Astrocyte (in vitro differentiated cells and primary cell): ENCODE data around the gene MPRIP. TPM values are rescaled to one million over a fixed set of nuclear protein-coding genes. Genes with fewer than 3 reads are reported as not detected.

Experiments
- DNase-seq: peaks from one replicate; pipeline ENCODE4 v3.0.0-alpha.2; 2010; ENCODE audit warnings: low read depth
- FAIRE-seq: peaks from 2 replicates; lab custom pipeline; 2011; peaks lifted over from hg19 to GRCh38; lab: Jason Lieb, UNC
- H2AFZ ChIP-seq: 2 replicates; pipeline ENCODE4 v1.6.0; 2012; ENCODE audit warnings: low read depth, low read length, inconsistent platforms
- H3K27ac ChIP-seq: 2 replicates; pipeline ENCODE4 v1.5.1; 2011; ENCODE audit warnings: low read depth, low read length, inconsistent platforms
- H3K27me3 ChIP-seq: 2 replicates; pipeline ENCODE4 v1.6.0; 2011; ENCODE audit warnings: low read length, inconsistent platforms; ENCODE audit not compliant: insufficient read depth
- H3K36me3 ChIP-seq: 2 replicates; pipeline ENCODE4 v1.5.1; 2011; ENCODE audit warnings: low read length, inconsistent platforms; ENCODE audit not compliant: insufficient read depth
- H3K4me1 ChIP-seq: 2 replicates; pipeline ENCODE4 v1.5.1; 2011; ENCODE audit warnings: low read length, inconsistent platforms; ENCODE audit not compliant: insufficient read depth
- H3K4me2 ChIP-seq: 2 replicates; pipeline ENCODE4 v1.6.0; 2012; ENCODE audit warnings: low read length, inconsistent platforms
- H3K4me3 ChIP-seq: 2 replicates; pipeline ENCODE4 v1.5.1; 2011; ENCODE audit warnings: low read depth, mild to moderate bottlenecking, low read length, inconsistent platforms; ENCODE audit not compliant: insufficient read depth
- H3K79me2 ChIP-seq: 2 replicates; pipeline ENCODE4 v1.6.0; 2012; ENCODE audit warnings: mild to moderate bottlenecking, low read length, inconsistent platforms; ENCODE audit not compliant: insufficient read depth
- H3K9ac ChIP-seq: 2 replicates; pipeline ENCODE4 v1.6.0; 2012; ENCODE audit warnings: mild to moderate bottlenecking, low read length, inconsistent platforms
- H3K9me3 ChIP-seq: 2 replicates; pipeline ENCODE4 v1.5.1; 2012; ENCODE audit warnings: low read depth, mild to moderate bottlenecking, low read length, inconsistent platforms; ENCODE audit not compliant: insufficient read depth
- H4K20me1 ChIP-seq: 2 replicates; pipeline ENCODE4 v1.6.0; 2012; ENCODE audit warnings: low read length, inconsistent platforms; ENCODE audit not compliant: insufficient read depth
- H3K27ac Mint-ChIP-seq: one replicate; pipeline ENCODE4 v1.8.0; 2021; ENCODE audit warnings: mild to moderate bottlenecking, mixed read lengths; ENCODE audit not compliant: unreplicated experiment
- H3K27me3 Mint-ChIP-seq: one replicate; pipeline ENCODE4 v1.8.0; 2021; ENCODE audit warnings: low read depth, mixed read lengths; ENCODE audit not compliant: unreplicated experiment
- H3K36me3 Mint-ChIP-seq: one replicate; pipeline ENCODE4 v1.8.0; 2021; ENCODE audit warnings: low read depth, mixed read lengths; ENCODE audit not compliant: unreplicated experiment
- H3K4me1 Mint-ChIP-seq: one replicate; pipeline ENCODE4 v1.8.0; 2021; ENCODE audit warnings: low read depth, mixed read lengths; ENCODE audit not compliant: unreplicated experiment
- H3K4me3 Mint-ChIP-seq: one replicate; pipeline ENCODE4 v1.8.0; 2021; ENCODE audit warnings: mild to moderate bottlenecking, moderate library complexity, mixed read lengths; ENCODE audit not compliant: unreplicated experiment
- H3K9me3 Mint-ChIP-seq: one replicate; pipeline ENCODE4 v1.8.0; 2021; ENCODE audit warnings: mild to moderate bottlenecking, mixed read lengths; ENCODE audit not compliant: unreplicated experiment
- CTCF ChIP-seq: IDR thresholded peaks from 2 replicates; pipeline ENCODE4 v1.5.1; 2011; ENCODE audit warnings: low read depth, mild to moderate bottlenecking, inconsistent platforms, low read length, moderate library complexity; ENCODE audit not compliant: insufficient read depth
- EZH2 ChIP-seq: IDR thresholded peaks from 2 replicates; pipeline ENCODE4 v1.6.1; 2012; ENCODE audit warnings: mild to moderate bottlenecking, low read length, inconsistent platforms; ENCODE audit not compliant: insufficient read depth
- total RNA-seq: library from RNA; stranded (reverse); gene quantifications from 2 replicates; pipeline ENCODE4 v1.2.1, GENCODE V29; 2021

Gene MPRIP
- total RNA-seq, 1 donor from 2014 or later: 176 TPM

GRCh38 chr17:16997514-16998429, 44.5 kb upstream of the MPRIP start:
- Mint-ChIP-seq H3K27ac (no peak overlapping the region), H3K4me3 (no peak overlapping the region), H3K9me3 (no peaks in the 10 kb centered on the region), H3K36me3 (no peaks in the 10 kb centered on the region), H3K4me1 (no peaks in the 10 kb centered on the region), H3K27me3 (peaks cover 8% of the 10 kb centered on the region)
- no peak for DNase-seq
- H3K79me2 ChIP-seq: no peaks in the 10 kb centered on the region
- H3K4me1 ChIP-seq: no peaks in the 10 kb centered on the region
- H3K4me2 ChIP-seq: no peak overlapping the region
- no peak overlapping the region for H3K9ac ChIP-seq
- FAIRE-seq: no peak
- H3K9me3 ChIP-seq: no peaks in the 10 kb centered on the region
- H4K20me1 ChIP-seq: peaks cover 6% of the 10 kb centered on the region
- TF ChIP-seq EZH2 (no peak), CTCF (no peak)
- H3K27me3 ChIP-seq: no peaks in the 10 kb centered on the region
- no peak overlapping the region for H3K4me3 ChIP-seq
- no peaks in the 10 kb centered on the region for H3K36me3 ChIP-seq
- no peak overlapping the region for H3K27ac ChIP-seq
- H2AFZ ChIP-seq: no peak overlapping the region

- Histone ChIP-seq H3K9ac (no peak overlapping the region), H2AFZ (no peak overlapping the region), H3K4me2 (no peak overlapping the region), H3K36me3 (no peaks in the 10 kb centered on the region), H4K20me1 (peaks cover 6% of the 10 kb centered on the region), H3K27ac (no peak overlapping the region), H3K4me1 (no peaks in the 10 kb centered on the region), H3K9me3 (no peaks in the 10 kb centered on the region), H3K27me3 (no peaks in the 10 kb centered on the region), H3K79me2 (no peaks in the 10 kb centered on the region), H3K4me3 (no peak overlapping the region)
- H3K27ac Mint-ChIP-seq: no peak overlapping the region
- H3K9me3 Mint-ChIP-seq: no peaks in the 10 kb centered on the region
- FAIRE-seq (no peak), DNase-seq (no peak)
- no peak for TF ChIP-seq EZH2
- no peak for TF ChIP-seq CTCF
- peaks cover 16% of the 10 kb centered on the region for H3K27me3 Mint-ChIP-seq
- no peaks in the 10 kb centered on the region for H3K4me1 Mint-ChIP-seq
- H3K36me3 Mint-ChIP-seq: no peaks in the 10 kb centered on the region
- no peak overlapping the region for H3K4me3 Mint-ChIP-seq
Measured at GRCh38 chr17:16999931-17000625, 42.2 kb upstream of the MPRIP start.
